AG04450 (cell line): ENCODE results near the gene HTT. TPM values are rescaled to one million over a fixed set of nuclear protein-coding genes. Genes with fewer than 3 reads are reported as not detected.
A peak's percentile ranks its signal among the peaks of the same experiment; 100 is the strongest.

Experiments used
- CTCF ChIA-PET: fragments of 300-600, 350-600 bp; formaldehyde crosslinking; extraction: SDS; loops from one replicate; lab custom pipeline; 2022; ENCODE audit warnings: antibody characterized with exemption, inconsistent platforms; lab: Charles Lee
- POLR2A ChIA-PET: fragments of 350-600 bp; formaldehyde crosslinking; extraction: SDS; loops from one replicate; lab custom pipeline; 2021; ENCODE audit warnings: antibody characterized with exemption, inconsistent platforms; lab: Yijun Ruan, JAX
- DNase-seq: peaks from one replicate; pipeline ENCODE4 v3.0.0-alpha.2; 2011; ENCODE audit warnings: low read depth, low spot score
- H3K27ac ChIP-seq: one replicate; pipeline ENCODE4 v1.5.1; 2012; ENCODE audit warnings: low read depth, low read length, control low read depth
- H3K27me3 ChIP-seq: one replicate; pipeline ENCODE4 v1.6.0; 2012; ENCODE audit warnings: low read length; ENCODE audit not compliant: control insufficient read depth, insufficient read depth
- H3K4me3 ChIP-seq: 2 replicates; pipeline ENCODE4 v1.5.1; 2011; ENCODE audit warnings: mild to moderate bottlenecking, low read depth, low read length, control low read depth
- H3K9me3 ChIP-seq: 2 replicates; pipeline ENCODE4 v1.5.1; 2012; ENCODE audit warnings: low read length; ENCODE audit not compliant: control insufficient read depth, insufficient read depth
- CTCF ChIP-seq: IDR thresholded peaks from 2 replicates; pipeline ENCODE4 v1.5.1; 2011; ENCODE audit warnings: low read depth, low read length, control low read depth, inconsistent platforms
- polyA plus RNA-seq: library from polyadenylated mRNA; depleted of rRNA; stranded (reverse); fragments of >200 nt; gene quantifications from 2 replicates; pipeline ENCODE4 v1.2.3, GENCODE V29; 2011

HTT gene
- polyA plus RNA-seq, 1 experiment: 14.5 TPM

DNA sequence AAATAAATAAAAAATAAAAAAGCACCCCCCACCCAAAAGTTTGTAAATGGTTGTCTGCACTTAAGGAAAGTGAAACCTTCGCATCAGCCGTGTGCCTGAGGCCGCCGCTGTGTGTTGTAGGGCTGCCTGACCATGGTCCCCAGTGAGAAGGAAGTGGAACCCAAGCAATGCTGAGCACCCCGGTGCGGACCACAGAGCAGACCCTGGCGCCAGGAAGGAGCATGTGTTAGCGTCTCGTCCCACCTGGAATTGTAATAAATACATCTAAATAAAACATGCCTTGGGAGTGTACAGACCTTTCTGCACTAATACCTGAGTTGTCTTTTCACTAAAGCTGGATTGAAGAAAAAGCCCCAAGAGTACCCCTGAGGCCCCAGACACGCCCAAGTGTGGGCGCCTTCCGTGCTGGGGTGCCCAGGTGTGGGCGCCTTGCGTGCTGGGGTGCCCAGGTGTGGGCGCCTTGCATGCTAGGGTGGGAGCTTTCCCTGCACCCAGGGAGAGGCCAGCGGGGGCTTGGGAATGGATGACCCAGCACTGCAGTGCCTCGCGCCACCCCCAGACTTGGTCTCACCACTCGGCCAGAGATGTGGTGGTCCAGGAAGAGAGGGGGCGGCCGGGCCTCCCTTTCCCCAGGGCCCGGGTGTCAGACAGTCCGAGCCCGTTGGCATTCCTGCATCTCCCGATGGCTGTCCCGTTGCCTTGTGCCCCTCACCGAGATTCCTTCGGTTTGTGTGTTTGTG is 33.9 kb upstream of the HTT start:
- ChIA-PET CTCF (interaction anchor here (1.0 kb wide), 1 partner anchor 62 kb away, joined by 3 read pairs; no protein-coding TSS in a partner anchor), POLR2A (no interaction called here)
- no peak for DNase-seq
- no peaks in the 10 kb centered on the region for H3K9me3 ChIP-seq
- H3K4me3 ChIP-seq: no peak overlapping the region
- H3K27ac ChIP-seq: no peak overlapping the region
- TF ChIP-seq CTCF: no peak
- peaks cover 21% of the 10 kb centered on the region for H3K27me3 ChIP-seq

GRCh38 chr4:3041192-3042142 is 33.0 kb upstream of the HTT start:
- peaks cover 20% of the 10 kb centered on the region for H3K27me3 ChIP-seq
- H3K27ac ChIP-seq: no peak overlapping the region
- ChIA-PET POLR2A (interaction anchor here (0.9 kb wide), 1 partner anchor 78 kb away, joined by 3 read pairs; the partner anchor contains the start of genes GRK4 and NOP14), CTCF (no interaction called here)
- peak overlapping the region; percentile 38 for H3K4me3 ChIP-seq
- TF ChIP-seq CTCF: no peak
- H3K9me3 ChIP-seq: no peaks in the 10 kb centered on the region
- DNase-seq: no peak

- POLR2A ChIA-PET: interaction anchor here (0.9 kb wide), 1 partner anchor 79 kb away, joined by 3 read pairs; the partner anchor contains the start of genes GRK4 and NOP14
- no peak overlapping the region; the same call in 1 of the 2 replicates for H3K4me3 ChIP-seq
- H3K9me3 ChIP-seq: no peaks in the 10 kb centered on the region
- TF ChIP-seq CTCF: no peak
- H3K27ac ChIP-seq: no peak overlapping the region
- no peak for DNase-seq
- H3K27me3 ChIP-seq: peaks cover 15% of the 10 kb centered on the region
- CTCF ChIA-PET: no interaction called here
These were observed 32.3 kb upstream of the HTT start for GRCh38 chr4:3042226-3042625.

DNA sequence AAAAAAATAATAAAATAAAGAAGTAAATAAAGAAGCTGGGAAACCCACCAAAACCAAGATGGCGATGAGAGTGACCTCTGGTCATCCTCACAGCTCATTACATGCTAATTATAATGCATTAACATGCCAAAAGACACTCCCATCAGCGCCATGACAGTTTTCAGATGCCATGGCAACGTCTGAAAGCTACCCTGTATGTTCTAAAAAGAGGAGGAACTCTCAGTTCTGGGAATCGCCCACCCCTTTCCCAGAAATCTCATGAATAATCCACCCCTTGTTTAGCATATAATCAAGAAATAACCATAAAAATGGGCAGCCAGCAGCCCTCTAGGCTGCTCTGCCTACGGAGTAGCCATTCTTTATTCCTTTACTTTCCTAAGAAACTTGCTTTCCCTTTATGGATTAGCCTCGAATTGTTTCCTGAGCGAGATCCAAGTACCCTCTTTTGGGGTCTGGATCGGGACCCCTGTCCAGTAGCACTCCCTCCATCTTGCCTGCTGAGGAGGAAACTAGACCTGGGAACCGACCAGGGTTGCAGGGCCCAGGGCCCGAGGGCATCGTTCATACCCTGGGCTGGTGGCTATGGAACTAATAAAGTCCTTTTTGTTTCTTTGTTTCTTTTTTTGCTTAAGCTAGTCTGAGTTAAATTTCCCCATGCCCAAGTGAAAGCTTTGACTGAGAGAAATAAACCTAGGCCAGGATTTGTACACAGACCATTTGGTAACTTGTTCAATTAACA is 31.0 kb upstream of the HTT start:
- CTCF ChIA-PET: no interaction called here
- no peak for TF ChIP-seq CTCF
- peaks cover 10% of the 10 kb centered on the region for H3K27me3 ChIP-seq
- no peak overlapping the region for H3K4me3 ChIP-seq
- DNase-seq: no peak
- POLR2A ChIA-PET: interaction anchor here (0.7 kb wide), 1 partner anchor 326 kb away, joined by 3 read pairs; no protein-coding TSS in a partner anchor
- no peak overlapping the region for H3K27ac ChIP-seq
- H3K9me3 ChIP-seq: no peaks in the 10 kb centered on the region
